ENCODE measurements around the gene MMRN2. TPM values are rescaled to one million over a fixed set of nuclear protein-coding genes. Genes with fewer than 3 reads are reported as not detected.

The MMRN2 gene
- total RNA-seq, 3 donors from 2014 or later, result 23.0 to 60.3 (median 32.6) TPM

DNA sequence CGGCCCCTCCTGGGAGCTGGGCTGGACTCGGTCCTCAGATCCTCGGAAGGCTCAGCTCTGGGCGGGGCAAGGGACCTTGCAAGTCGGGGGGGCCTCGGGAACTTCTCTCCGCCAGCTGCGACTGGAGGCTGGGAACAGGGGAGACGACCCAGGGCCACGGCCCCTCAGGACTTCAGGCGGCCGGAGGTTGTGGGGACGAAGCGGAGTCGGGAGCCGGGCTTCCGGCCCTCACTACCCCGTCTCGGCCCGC, 13.5 kb upstream of the MMRN2 start:
- no peak for DNase-seq (ENCODE audit: low spot score in 2 of 2)
- Histone ChIP-seq H3K9me3 (no peaks in the 10 kb centered on the region), H3K4me3 (peak overlapping the region; percentile 70 to 77 (median 75)), H3K27ac (peak overlapping the region; percentile 99 to 100), H3K36me3 (no peaks in the 10 kb centered on the region), H3K4me1 (peaks cover 11 to 22% of the 10 kb centered on the region in 2 donors), H3K27me3 (no peaks in the 10 kb centered on the region)
- TF ChIP-seq POLR2A (IDR thresholded peaks at IDR 0.05), result peak; percentile 97
- TF ChIP-seq, protein P1, sequence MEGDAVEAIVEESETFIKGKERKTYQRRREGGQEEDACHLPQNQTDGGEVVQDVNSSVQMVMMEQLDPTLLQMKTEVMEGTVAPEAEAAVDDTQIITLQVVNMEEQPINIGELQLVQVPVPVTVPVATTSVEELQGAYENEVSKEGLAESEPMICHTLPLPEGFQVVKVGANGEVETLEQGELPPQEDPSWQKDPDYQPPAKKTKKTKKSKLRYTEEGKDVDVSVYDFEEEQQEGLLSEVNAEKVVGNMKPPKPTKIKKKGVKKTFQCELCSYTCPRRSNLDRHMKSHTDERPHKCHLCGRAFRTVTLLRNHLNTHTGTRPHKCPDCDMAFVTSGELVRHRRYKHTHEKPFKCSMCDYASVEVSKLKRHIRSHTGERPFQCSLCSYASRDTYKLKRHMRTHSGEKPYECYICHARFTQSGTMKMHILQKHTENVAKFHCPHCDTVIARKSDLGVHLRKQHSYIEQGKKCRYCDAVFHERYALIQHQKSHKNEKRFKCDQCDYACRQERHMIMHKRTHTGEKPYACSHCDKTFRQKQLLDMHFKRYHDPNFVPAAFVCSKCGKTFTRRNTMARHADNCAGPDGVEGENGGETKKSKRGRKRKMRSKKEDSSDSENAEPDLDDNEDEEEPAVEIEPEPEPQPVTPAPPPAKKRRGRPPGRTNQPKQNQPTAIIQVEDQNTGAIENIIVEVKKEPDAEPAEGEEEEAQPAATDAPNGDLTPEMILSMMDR (IDR thresholded peaks at IDR 0.05), result peak in 1 of 3 donors; percentile 13
- peak in 1 of 3 donors; percentile 97 for TF ChIP-seq POLR2AphosphoS5 (IDR thresholded peaks at IDR 0.05)
- intact Hi-C loops (cut with DNase I; ENCODE audit: low total_unique reads), result loop anchor here (10.0 kb wide), 1 partner anchor 1584 kb away; no protein-coding TSS in a partner anchor

DNA sequence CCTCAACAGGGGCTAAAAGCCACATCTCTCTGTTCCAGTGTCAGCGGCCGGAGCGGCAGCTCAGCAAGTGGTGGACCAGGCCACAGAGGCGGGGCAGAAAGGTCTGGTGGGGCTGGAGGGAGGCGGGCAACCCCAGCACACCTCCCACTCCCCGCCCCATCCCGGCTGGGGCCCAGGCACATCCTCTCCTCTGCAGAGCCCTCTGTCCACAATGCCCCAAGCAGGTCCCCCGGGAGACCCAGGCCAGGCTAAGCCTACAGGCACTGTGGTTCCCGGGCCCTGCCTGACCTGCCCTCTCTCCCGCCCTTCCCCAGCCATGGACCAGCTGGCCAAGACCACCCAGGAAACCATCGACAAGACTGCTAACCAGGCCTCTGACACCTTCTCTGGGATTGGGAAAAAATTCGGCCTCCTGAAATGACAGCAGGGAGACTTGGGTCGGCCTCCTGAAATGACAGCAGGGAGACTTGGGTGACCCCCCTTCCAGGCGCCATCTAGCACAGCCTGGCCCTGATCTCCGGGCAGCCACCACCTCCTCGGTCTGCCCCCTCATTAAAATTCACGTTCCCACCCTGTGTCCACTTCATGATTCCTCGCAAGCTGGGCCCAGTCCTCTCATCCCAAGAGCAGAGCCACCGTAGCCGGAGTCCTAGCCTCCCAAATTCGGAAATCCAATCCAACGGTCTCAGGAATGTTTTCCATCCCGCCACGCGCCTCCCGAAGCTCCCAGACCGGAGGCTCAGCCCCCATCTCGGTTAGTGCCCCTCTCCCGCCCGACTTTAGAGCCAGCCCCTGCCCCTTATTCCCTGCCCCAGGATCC, 13.0 kb upstream of the MMRN2 start:
- Histone ChIP-seq H3K27ac (peak overlapping the region; percentile 99 to 100), H3K36me3 (no peaks in the 10 kb centered on the region), H3K9me3 (no peaks in the 10 kb centered on the region), H3K4me1 (peaks cover 11 to 22% of the 10 kb centered on the region in 2 donors), H3K4me3 (peak overlapping the region; percentile 70 to 77 (median 75)), H3K27me3 (no peaks in the 10 kb centered on the region)
- peak; percentile 85 to 88 for DNase-seq (ENCODE audit: low spot score in 2 of 2)
- TF ChIP-seq POLR2AphosphoS5 (IDR thresholded peaks at IDR 0.05) (peak in 2 of 3 donors; percentile 46 to 77), POLR2A (IDR thresholded peaks at IDR 0.05) (no peak)
- TF ChIP-seq, protein P1 (IDR thresholded peaks at IDR 0.05), result no peak
- intact Hi-C loops (cut with DNase I; ENCODE audit: low total_unique reads), result loop anchor here (10.0 kb wide), 1 partner anchor 1584 kb away; no protein-coding TSS in a partner anchor

DNA sequence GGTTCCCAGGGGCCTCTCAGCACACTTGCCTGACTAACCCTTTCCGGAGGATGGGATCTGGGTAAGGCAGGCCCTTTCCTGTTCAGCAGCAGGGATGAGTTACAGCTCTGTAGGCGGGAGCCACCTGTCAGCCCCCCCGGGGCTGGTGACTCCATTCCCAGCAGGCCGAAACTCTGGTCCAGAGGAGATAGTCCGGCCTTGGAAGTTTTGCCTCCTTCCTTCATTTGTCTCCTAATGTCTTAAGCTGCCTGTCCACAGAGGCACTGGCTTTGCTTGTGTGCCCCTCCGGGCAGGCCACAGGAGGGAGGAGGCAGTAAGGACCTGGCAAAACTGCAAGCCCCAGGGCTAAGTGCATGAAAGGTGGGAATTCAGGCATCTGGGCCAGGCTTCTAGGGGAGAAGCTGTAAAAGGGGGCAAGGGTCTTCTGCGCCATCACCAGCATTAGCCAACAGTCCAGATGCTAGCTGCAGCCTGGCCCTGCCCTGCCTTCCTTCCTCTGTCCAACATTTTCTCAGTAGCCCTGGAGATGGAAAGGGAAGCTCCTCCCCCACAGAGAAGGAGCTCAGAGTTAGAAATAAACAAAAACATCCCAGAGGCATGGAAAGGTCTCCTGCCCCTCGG, 12.1 kb upstream of the MMRN2 start:
- H3K4me1 ChIP-seq, result peaks cover 11 to 22% of the 10 kb centered on the region in 2 donors
- no peaks in the 10 kb centered on the region for H3K27me3 ChIP-seq
- no peak for DNase-seq (ENCODE audit: low spot score in 2 of 2)
- H3K9me3 ChIP-seq, result no peaks in the 10 kb centered on the region
- H3K4me3 ChIP-seq, result peak overlapping the region; percentile 70 to 77 (median 75)
- TF ChIP-seq POLR2AphosphoS5 (IDR thresholded peaks at IDR 0.05), result no peak
- no peak for TF ChIP-seq POLR2A (IDR thresholded peaks at IDR 0.05)
- intact Hi-C loops (cut with DNase I; ENCODE audit: low total_unique reads), result loop anchor here (10.0 kb wide), 1 partner anchor 1585 kb away; no protein-coding TSS in a partner anchor
- peak overlapping the region; percentile 99 to 100 for H3K27ac ChIP-seq
- H3K36me3 ChIP-seq, result no peaks in the 10 kb centered on the region

DNA sequence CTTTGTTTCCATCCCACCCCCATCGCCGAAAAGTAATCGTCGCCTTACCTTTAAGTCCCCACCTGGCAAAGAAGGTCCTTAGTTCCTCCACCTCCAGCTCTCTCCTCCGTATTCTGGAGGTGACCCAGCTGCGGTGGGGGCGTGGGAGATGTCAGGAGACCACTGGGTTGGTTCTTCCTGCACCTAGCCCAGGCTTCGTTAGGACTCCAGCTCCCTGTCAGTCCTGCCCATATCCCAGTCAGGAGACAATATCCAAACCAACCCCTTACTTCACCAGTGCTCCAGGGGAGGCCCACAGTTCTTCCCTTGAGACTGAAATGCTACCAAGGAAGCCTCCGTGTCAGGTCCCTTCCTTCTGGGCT, 11.6 kb upstream of the MMRN2 start:
- TF ChIP-seq, protein P1 (IDR thresholded peaks at IDR 0.05), result no peak
- no peak for TF ChIP-seq POLR2AphosphoS5 (IDR thresholded peaks at IDR 0.05)
- TF ChIP-seq POLR2A (IDR thresholded peaks at IDR 0.05), result no peak
- no peaks in the 10 kb centered on the region for H3K27me3 ChIP-seq
- DNase-seq (ENCODE audit: low spot score in 2 of 2), result no peak
- H3K9me3 ChIP-seq, result no peaks in the 10 kb centered on the region
- intact Hi-C loops (cut with DNase I; ENCODE audit: low total_unique reads), result no loop called here
- H3K4me1 ChIP-seq, result peaks cover 11 to 22% of the 10 kb centered on the region in 2 donors
- H3K4me3 ChIP-seq, result peak overlapping the region; percentile 70 to 77 (median 75)
- peak overlapping the region; percentile 99 to 100 for H3K27ac ChIP-seq
- no peaks in the 10 kb centered on the region for H3K36me3 ChIP-seq

DNA sequence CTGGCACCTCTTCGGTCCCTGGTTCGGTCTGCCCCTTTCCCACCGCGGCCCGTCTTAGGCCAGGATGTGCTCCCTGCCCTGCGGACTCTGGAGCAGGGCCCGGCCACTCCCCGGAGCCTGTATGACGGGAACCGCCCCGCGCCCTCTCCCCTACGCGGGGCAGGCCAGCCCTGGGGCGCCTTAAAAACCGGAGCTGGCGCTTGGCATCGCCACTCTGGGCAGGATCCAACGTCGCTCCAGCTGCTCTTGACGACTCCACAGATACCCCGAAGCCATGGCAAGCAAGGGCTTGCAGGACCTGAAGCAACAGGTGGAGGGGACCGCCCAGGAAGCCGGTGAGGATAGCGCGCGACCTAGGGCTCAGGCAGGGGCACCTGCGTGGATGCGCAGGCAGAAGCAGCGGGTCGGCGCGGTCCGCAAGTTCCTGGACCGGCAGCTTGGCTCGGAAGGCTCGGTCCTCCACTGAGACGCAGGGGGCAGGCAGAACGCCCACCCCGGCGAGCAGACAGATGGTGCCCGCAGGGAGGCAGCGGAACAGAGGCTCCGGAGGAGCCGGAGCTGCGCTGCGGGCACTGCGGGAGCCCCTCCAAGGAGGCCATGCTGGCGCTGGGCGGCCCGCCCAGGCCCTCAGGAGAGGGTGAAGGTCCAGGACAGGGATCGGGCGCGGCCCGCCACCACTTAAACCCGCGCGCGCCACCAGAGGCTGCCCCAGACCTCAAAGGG, 11.0 kb upstream of the MMRN2 start, which contains the start of gene ADIRF:
Gene ADIRF (plus strand): TSS at position 212 of the 723 bp plus-strand sequence. CDS start 63 bp downstream, at position 275.
- TF ChIP-seq, protein P1 (IDR thresholded peaks at IDR 0.05), result no peak
- TF ChIP-seq POLR2AphosphoS5 (IDR thresholded peaks at IDR 0.05), result peak; percentile 49 to 96 (median 70)
- Histone ChIP-seq H3K4me1 (peaks cover 11 to 22% of the 10 kb centered on the region in 2 donors), H3K36me3 (no peaks in the 10 kb centered on the region), H3K4me3 (peak within 1 kb of the TSS; percentile 70 to 77 (median 75)), H3K27me3 (no peaks in the 10 kb centered on the region), H3K9me3 (no peaks in the 10 kb centered on the region), H3K27ac (peak within 1 kb of the TSS; percentile 99 to 100)
- peak in 1 of 2 donors; percentile 79 for DNase-seq (ENCODE audit: low spot score in 2 of 2)
- intact Hi-C loops (cut with DNase I; ENCODE audit: low total_unique reads), result no loop called here

Data from breast epithelium (tissue), 4 donors.